Measurements from ENCODE around the gene SLC7A6.

The SLC7A6 gene

DNA sequence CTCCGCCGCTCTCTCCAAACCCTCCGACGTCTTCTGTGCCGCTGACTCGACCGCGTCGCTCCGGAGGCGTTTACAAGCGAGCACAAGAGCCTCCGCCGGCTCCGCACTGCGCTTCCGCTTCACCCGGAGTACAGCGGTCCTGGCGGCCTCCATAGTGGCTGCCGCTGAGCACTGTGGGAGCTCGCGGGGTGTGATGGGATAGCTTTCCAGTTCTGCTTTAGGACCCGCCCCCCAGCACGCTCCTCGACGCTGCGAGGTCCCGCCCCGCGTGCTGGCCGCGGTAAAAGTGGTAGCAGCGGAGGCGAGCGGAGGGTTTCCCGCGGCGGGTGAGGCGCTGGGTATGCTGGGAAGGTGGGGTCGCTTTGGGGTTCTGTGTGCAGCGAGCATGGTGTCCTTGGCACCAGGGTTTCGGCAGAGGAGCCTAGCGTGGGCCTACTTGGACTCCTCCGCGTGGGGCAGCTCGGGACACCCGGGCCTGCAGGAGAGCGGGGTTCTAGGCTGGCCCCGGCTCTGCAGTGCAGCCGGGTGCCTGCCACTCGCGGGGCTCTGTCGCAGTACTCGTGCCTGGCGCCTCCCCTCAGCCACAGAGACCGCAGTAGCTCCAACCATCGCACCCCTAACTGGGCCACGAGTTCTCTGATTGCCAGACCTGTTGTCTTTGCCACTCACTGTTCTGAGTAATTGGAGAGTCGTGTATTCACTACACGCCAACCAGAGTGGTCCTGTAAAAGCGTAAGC, 46.6 kb downstream of the SLC7A6 start, which contains the start of the genes PRMT7 and SLC7A6OS:
Gene PRMT7 (plus strand): TSS at position 246 of the 738 bp plus-strand sequence. CDS start 4,961 bp downstream, outside the sequence.
Gene SLC7A6OS (minus strand): TSS at position 173 of the 738 bp plus-strand sequence. CDS start 20 bp downstream, at position 153.
- peak; percentile 93 for DNase-seq

DNA sequence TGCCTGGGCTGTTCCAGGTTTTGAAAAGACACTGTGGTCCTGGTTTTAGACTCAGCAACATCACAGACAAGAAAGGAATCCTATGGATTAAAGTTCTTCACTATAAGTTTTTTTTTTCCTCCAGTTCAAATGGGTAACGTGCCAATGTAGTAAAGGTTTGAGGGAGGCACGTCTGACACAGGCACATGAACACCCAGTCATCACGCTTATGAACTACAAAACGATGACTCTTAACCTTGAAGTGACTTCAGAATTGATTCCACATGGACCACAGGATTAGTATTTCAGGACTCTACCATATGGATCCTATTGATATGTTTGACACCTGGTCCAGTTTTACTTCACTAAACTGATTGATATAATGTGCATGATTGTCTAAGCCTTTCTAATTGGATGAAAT, 48.8 kb downstream of the SLC7A6 start:
- no peak for DNase-seq

GRCh38 chr16:68319185-68319908, 55.0 kb downstream of the SLC7A6 start:
- DNase-seq = no peak

- DNase-seq = no peak
These were observed 60.0 kb downstream of the SLC7A6 start for GRCh38 chr16:68324336-68324735.

DNA sequence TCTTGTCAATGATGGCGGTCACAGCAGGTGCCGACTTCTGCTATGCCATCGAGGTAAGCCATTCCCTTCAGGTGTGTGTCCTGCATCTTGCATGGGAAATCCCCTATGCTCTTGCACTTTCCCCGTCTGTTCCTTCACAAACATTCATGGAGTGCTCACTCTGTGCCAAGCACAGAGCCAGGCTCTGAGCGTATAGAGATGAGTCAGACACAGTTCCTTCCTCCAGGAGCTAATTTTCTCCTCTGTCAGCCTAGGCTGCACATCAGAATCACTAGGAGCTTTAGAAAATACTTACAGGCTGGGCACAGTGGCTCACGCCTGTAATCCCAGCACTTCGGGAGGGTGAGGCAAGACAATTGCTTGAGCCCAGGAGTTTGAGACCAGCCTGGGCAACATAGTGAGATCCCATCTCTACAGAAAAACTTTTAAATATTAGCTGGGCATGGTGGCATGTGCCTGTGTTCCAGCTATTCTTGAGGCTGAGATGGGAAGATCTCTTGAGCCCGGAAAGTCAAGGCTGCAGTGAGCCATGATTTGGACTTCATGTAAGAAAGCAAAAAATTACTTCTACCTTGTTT, 60.5 kb downstream of the SLC7A6 start:
- no peak for DNase-seq

DNA sequence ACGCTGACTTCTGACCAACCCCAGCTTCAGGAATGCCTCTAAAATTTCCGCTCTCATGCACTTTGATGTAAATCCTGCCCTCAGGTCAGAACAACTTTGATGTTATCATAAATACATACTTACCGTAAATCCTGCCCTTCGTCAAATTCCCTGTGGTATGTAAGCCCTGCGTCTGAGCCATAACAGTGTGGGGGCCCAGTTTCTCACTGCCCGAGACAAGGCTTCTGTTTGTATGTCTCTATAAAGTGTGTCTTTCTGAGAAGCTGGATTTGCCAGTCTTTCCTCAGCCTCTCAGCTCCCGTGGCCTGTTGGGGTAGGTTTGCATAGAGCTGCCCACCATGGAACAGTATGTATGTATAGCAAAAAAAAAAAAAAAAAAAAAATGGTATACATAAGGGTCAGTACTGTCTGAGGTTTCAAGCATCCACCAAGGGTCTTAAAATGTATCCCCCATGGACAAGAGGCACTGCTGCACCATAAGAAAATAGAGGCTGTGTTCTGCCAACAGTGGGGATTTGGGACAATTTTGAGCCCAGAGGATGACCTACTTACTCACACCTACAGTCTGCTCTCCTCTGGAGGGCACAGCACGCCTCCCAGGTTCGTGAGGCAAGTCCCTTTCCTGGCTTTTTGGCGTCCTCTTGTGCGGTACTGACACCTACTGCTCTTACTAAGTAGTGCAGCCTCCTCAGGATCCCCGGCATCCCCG, 64.0 kb downstream of the SLC7A6 start:
- peak; percentile 66 for DNase-seq

- no peak for DNase-seq
These were observed 64.6 kb downstream of the SLC7A6 start for GRCh38 chr16:68328860-68329390.

- peak; percentile 26 for DNase-seq
These were observed 67.6 kb downstream of the SLC7A6 start for GRCh38 chr16:68331879-68332410.

- DNase-seq = peak; percentile 42
These were observed 68.2 kb downstream of the SLC7A6 start for GRCh38 chr16:68332411-68333121.

DNA sequence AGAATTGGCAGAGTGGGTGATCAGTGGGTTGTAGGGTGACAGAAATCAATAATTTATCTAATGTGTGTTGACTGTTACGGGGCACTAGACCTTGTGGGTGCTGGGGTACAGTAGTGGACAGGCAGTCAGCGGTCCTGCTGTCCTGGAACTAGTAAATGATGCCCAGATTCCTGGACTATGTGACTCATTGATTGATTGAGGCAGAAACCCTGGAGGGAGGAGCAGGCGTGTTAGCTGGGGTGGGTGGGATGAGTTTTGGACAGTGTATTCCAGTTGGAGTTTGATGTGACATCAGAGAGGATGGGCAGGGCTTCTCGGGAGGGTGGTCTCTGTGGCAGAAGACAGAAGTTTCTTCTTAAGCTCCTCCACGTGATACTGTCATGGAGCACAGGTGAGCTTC, 70.8 kb downstream of the SLC7A6 start:
- no peak for DNase-seq

DNA sequence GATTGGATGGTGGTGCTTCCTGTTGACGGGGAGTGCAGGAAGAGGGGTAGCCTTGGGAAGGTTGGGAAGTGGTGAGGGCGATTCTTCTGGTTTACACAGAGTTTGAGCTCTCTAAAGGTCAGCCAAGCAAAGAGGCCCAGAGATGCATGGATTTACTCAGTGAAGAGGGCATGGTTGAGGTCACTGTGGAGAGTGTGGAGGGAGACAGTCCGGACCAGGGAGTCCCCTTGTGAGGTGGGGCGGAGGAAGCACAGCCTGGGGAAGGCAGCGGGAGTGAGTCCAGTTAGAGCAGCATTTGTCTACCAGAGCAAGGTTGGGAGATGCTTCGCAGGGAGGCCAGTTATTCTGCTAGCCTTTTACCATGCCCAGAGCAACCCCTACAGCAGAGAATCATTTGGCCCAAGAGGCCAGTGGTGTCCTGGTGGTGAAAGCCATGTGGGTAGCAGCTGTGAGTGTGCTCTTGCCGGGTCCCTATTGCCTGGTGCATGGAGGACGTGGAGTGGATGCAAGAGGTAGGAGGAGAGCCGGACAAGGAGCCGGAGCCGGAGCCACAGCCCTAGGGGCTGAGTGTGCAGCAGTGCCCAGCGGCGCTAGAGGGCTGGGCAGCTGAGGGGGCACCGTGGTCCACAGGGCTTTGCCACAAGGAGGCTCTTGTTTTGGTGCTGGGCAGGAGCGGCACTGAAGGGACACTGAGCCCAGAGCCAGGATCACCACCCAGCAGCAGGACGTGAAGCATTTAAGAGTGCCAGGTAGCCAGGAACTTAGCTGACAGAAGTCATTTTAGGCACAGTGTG, 74.2 kb downstream of the SLC7A6 start:
- DNase-seq = no peak

GRCh38 chr16:68339214-68339613, 74.9 kb downstream of the SLC7A6 start:
- DNase-seq = no peak

- no peak for DNase-seq
These were observed 78.3 kb downstream of the SLC7A6 start for GRCh38 chr16:68342620-68343019.

DNA sequence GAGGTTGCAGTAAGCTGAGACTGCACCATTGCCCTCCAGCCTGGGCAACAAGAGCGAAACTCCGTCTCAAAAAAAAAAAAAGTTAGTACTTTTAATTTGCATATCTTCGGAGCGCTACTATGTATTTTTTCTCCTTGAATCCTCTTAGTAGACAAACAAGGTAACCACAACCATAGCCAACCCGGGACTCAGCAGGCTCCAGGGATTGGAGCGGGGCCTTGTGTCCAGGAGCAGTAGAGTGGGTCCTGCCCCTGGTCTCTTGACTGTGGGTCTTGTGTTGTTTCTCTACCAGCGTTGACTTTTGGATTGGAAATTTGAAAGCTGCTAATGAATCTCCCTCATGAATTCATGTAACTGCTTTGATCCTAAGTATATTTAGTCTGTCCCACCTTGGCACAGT, 78.8 kb downstream of the SLC7A6 start:
- DNase-seq = no peak

DNA sequence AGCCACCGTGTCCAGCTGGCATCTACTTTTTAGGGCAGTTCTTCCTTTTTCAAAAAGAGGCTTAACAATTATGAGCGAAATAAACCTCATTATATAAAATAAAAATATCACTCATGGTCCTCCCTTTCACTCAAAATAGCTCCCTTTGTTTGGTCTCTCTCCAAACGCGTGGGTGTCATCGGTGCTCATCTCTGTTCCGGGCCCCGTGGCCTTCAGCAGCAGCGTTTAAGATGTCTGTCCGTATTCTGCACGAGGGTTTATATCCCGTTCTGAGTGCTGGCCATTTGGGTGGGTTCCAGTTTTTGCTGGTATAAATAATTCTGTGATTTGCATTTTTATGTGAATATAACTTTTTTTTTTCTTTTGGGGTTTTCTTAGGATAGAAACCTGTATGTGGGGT, 79.9 kb downstream of the SLC7A6 start:
- DNase-seq = no peak

- DNase-seq = no peak
These were observed 81.1 kb downstream of the SLC7A6 start for GRCh38 chr16:68345351-68345810.

DNA sequence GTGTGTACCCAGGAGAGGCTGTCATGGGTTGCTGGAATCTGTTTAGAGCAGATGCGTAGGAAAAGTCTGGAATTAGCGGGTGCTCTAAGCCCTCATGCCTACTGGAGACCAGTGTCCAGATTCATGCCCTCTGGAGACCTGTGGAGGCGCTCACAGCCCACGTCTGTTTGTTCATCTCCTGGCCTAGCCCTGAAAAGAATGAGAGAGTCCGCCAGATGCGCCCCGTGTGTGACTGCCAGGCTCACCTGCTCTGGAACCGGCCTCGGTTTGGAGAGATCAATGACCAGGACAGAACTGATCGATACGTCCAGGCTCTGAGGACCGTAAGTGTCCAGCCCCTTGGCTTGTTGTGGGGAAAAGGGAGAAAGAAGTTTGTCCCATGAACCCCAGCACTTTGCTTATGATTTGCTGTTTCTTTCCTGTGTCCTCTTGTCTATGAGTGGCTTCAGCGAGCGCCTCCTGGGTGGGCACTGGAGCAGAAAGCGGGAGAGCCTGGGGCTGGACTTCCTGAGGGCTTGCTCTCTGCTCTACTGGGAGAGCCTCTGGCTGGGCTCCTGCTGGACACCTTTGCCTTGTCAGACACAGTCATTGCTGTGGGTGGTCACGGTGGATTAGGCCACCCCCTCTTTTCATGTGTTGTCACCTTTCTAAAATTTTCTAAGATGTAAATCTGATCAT, 81.8 kb downstream of the SLC7A6 start:
- DNase-seq = no peak

- DNase-seq = no peak
These were observed 82.7 kb downstream of the SLC7A6 start for GRCh38 chr16:68346892-68347480.

- no peak for DNase-seq
These were observed 83.3 kb downstream of the SLC7A6 start for GRCh38 chr16:68347605-68348004.
